Stimulated activated CD8-positive, alpha-beta memory T cell treated with anti-CD3 and anti-CD28 coated beads, Interleukin-4, amount 100 ng/mL, for 48 hours (primary cell): ENCODE results near the gene TIMMDC1.
"Not testable (repeated sequence)": the region's sequence is repeated elsewhere in the genome, so short reads cannot be mapped to it uniquely, and the experiment has no call there.

Source experiments
- DNase-seq: peaks from one replicate; pipeline ENCODE4 v3.0.0-alpha.2; 2020

TIMMDC1 gene

DNA sequence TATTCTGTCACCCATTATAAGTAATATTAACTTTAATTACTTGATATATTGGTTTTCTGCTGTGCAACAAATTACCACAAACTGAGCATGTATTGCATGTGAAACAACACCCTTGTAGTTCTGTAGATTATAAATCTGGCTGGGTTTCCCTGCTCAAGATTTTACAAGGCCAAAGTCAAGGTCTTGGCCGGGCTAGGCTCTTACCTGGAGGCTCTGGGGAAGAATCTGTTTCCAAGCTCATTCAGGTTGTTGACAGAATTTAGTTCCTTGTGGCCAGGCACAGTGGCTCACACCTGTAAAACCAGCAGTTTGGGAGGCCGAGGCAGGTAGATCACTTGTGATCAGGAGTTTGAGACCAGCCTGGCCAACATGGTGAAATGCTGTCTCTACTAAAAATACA is 16.3 kb downstream of the TIMMDC1 start:
- DNase-seq, result no peak

DNA sequence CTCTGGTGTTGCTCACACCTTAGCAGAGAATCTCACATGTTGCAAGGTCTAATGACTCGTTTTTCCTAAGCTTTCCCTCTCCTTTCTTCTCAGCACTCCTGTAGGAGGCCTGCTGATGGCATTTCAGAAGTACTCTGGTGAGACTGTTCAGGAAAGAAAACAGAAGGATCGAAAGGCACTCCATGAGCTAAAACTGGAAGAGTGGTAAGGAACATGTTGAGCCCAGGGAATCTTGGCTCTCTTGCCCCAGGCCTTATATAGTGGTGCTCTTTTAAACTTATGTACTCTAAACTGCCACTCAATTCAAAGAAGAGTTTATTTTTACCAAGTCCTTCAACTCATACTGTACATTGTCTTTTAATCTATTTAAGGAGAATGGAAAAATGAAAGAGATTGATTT is 18.8 kb downstream of the TIMMDC1 start:
- DNase-seq, result no peak

- DNase-seq, result no peak
Measured at GRCh38 chr3:119518026-119518425, 19.7 kb downstream of the TIMMDC1 start.

DNA sequence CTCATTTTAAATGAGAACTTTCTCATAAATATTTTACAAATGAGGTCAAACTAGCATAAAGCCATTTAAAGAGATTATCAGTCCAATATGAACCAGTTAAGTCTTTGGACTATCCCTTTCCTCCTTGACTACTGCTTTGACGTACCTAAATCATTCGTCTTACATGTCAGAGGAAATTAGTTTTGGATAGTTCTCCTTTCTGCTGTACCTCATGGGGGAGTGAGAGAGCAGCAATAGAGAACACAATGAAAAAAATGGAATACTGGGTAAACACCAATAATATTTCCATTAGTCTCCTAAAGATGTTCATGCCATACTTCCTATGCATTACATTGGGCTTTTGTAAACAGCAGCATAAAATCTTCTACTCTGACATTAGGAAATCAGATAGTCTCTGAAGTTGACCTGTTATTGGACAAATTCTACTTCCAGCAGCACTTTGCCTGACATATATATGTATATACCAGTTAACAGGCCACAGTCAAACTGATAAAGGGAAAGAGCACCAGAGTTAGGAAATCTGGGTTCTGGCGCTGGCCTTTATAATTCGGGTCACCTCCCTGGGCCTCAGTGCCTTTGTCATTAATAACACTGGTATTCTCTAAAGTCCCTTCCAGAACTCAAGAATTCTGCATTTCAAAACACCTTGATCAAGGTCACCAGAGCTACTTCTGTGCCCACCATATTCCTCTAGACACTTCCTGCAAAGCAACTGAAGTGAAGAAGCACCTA is 26.8 kb downstream of the TIMMDC1 start:
- DNase-seq, result no peak

DNA sequence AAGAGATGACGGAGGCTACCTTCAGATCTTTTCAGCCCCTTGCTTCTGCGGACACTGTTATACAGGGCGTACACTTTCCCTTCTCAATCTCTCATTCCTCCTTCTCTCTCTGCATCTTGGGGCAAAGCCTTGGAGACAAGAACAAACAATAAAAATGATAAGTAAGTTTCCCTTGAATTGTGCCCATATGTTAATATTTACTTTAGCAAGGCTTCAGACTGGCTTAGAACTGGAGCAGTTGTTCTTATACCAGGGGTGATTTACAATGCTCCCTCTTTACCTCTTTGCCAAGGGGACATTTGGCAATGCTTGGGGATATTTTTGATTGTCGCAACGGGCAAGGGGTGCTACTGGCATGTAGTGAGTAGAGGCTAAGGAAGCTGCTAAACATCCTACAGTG is 29.4 kb downstream of the TIMMDC1 start:
- no peak for DNase-seq

- DNase-seq, result no peak
Measured at GRCh38 chr3:119529883-119530282, 31.5 kb downstream of the TIMMDC1 start.

GRCh38 chr3:119530456-119530855 is 32.1 kb downstream of the TIMMDC1 start:
- DNase-seq, result no peak

DNA sequence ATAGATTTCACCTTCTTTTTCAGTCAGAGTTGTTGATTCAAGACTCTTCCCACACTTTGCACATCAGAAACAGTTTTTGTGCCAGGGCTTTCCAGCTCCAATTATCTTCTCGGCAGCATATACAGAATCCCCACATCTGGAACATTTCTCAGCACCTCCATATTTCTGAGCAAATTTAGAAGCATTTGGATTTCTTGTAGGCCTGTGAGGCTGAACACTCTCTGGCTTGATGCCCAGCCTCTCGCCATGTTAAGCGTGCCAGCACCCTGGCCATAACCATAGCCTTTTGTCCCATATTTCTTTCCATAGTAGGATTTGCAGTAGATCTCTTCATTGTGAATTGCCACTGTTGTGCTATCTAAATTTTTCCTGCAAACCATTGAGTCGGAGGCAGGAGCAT is 32.8 kb downstream of the TIMMDC1 start:
- DNase-seq, result no peak

GRCh38 chr3:119534296-119534695 is 35.9 kb downstream of the TIMMDC1 start:
- DNase-seq, result no peak

DNA sequence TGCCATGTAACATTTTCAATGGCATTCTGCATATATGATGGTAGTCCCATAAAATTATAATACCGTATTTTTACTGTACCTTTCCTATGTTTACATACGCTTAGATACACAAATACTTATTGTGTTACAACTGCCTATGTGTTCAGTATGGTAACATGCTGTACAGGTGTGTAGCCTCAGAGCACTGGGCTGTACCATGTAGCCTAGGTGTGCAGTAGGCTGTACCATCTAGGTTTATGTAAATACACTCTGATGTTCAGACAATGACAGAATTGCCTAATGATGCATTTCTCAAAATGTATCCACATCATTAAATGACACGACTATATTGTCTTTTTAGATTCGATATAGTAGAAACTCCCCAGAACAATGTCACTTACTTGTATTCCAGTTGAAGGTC is 38.4 kb downstream of the TIMMDC1 start:
- DNase-seq, result no peak

DNA sequence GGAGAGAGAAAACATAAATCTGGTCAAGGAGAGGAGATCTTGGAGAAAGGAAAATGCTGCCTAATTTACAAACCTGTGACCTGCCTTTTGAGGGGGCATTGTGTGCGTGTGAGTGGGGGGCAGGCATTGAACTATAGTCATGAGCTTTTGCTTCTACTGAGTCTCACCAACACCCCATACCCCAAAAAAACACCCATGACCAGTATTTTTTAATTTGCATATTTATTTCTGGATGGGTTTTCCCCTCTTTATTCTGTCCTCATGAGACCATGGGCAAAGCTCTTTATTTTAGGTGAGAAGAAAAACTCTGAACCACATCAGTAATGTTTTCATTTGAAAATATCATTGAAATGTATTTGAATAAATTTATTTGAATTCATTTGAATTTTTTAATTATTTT is 40.4 kb downstream of the TIMMDC1 start:
- no peak for DNase-seq

DNA sequence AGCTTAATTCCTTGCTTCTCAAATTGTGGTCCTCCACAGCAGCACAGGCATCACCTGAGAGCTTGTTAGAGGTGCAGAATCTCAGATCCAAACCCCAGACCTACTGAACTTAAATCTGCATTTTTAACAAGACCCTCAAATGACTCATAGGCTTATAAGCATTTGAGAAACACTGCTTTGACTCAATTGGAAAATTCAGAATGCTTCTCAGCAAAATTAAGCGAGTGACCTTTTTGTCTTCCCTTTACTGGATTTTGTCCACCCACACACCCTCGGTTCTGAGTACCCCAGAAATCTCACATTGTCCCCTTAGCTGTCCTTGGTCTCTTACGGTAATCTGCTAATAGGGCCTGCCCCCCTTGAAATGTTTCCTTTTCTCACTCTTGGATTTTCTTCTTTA is 43.2 kb downstream of the TIMMDC1 start:
- DNase-seq, result no peak

- DNase-seq, result no peak
Measured at GRCh38 chr3:119542168-119542767, 43.9 kb downstream of the TIMMDC1 start.

- DNase-seq, result no peak
Measured at GRCh38 chr3:119543147-119543546, 44.8 kb downstream of the TIMMDC1 start.

GRCh38 chr3:119547227-119547626 is 48.9 kb downstream of the TIMMDC1 start:
- no peak for DNase-seq

GRCh38 chr3:119548341-119548740 is 50.0 kb downstream of the TIMMDC1 start:
- no peak for DNase-seq

- DNase-seq, result no peak
Measured at GRCh38 chr3:119550192-119550910, 52.0 kb downstream of the TIMMDC1 start.

- no peak for DNase-seq
Measured at GRCh38 chr3:119551598-119551997, 53.3 kb downstream of the TIMMDC1 start.

DNA sequence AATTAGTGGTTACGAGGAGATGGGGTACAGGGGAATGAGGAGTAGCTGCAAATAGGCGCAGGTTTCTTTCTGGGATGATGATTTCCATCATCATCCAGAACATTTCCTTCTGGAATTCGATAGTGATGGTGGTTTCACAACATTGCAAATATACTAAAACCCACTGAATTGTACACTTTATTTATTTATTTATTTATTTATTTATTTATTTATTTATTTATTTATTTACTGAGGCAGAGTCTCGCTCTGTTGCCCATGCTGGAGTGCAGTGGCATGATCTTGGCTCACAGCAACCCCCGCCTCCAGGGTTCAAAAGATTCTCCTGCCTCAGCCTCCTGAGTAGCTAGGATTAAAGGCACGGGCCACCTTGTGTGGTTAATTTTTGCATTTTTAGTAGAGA is 54.6 kb downstream of the TIMMDC1 start:
- DNase-seq, result not testable (repeated sequence)

GRCh38 chr3:119553823-119554415 is 55.6 kb downstream of the TIMMDC1 start:
- DNase-seq, result no peak

GRCh38 chr3:119555309-119555735 is 57.0 kb downstream of the TIMMDC1 start:
- DNase-seq, result no peak

GRCh38 chr3:119555929-119556328 is 57.6 kb downstream of the TIMMDC1 start:
- DNase-seq, result no peak

DNA sequence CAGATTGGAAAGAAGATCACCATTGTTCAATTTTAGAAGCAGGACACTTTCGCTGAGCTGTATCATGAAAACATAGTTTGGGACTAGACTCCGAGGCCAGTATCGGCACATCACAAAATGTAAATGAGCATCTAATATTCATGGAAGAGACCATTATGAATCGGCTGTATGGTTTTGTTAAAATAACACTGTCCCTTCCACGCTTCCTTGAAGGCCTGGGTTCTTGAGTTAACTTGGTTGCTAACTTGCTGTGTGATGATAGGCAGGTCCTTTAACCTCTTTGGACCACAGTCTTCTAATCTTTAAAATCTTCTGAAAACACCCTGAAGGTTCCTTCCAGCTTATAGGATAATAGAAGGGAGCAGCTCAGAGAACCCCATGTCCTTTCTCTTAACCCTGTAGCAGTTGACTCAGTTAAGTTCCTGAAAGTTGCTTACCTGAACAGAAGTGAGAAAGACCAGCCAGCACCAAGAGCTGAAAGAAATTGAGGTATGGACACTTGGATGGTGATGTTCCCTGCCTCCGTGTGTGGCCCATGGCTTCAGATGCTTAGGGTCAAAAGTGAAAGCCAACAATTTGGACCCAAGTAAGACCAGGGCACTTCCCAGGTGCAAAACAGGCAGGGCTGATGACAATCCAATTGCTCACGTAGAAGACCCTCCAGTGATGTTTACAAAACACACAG is 59.0 kb downstream of the TIMMDC1 start:
- no peak for DNase-seq
